BE2C (cell line): ENCODE data around the gene ANKLE2.

Experiments used
- DNase-seq: peaks from one replicate; pipeline ENCODE4 v3.0.0-alpha.2; 2020
- H3K27me3 ChIP-seq: fragments of 250-450 bp; sonication (Bioruptor Pico); 2 replicates; pipeline ENCODE4 v1.5.1; 2020; ENCODE audit warnings: mild to moderate bottlenecking
- H3K36me3 ChIP-seq: fragments of 250-450 bp; sonication (Bioruptor Pico); 2 replicates; pipeline ENCODE4 v1.5.1; 2020; ENCODE audit warnings: mild to moderate bottlenecking
- H3K4me1 ChIP-seq: fragments of 250-450 bp; sonication (Bioruptor Pico); 2 replicates; pipeline ENCODE4 v1.5.1; 2020
- H3K4me3 ChIP-seq: 2 replicates; pipeline ENCODE4 v1.5.1; 2011; ENCODE audit warnings: low read depth, low read length
- H3K9me3 ChIP-seq: fragments of 250-450 bp; sonication (Bioruptor Pico); 2 replicates; pipeline ENCODE4 v1.5.1; 2020
- CTCF ChIP-seq: IDR thresholded peaks from 2 replicates; pipeline ENCODE4 v1.5.1; 2012; ENCODE audit warnings: mild to moderate bottlenecking, low read depth, low read length

The ANKLE2 gene

GRCh38 chr12:132720606-132721345 is 40.9 kb downstream of the ANKLE2 start:
- H3K36me3 ChIP-seq, result peaks cover 90% of the 10 kb centered on the region
- DNase-seq, result no peak

GRCh38 chr12:132719954-132720324 is 41.7 kb downstream of the ANKLE2 start:
- no peaks in the 10 kb centered on the region for H3K9me3 ChIP-seq
- DNase-seq, result no peak
- H3K27me3 ChIP-seq, result no peaks in the 10 kb centered on the region
- H3K4me1 ChIP-seq, result no peaks in the 10 kb centered on the region
- no peak for TF ChIP-seq CTCF
- H3K4me3 ChIP-seq, result no peak overlapping the region
- peaks cover 85% of the 10 kb centered on the region for H3K36me3 ChIP-seq

More at GRCh38 chr12:132720606-132721345, 40.9 kb downstream of the ANKLE2 start:
- Histone ChIP-seq H3K4me1 (no peaks in the 10 kb centered on the region), H3K4me3 (no peak overlapping the region), H3K9me3 (no peaks in the 10 kb centered on the region), H3K27me3 (no peaks in the 10 kb centered on the region)
- no peak for TF ChIP-seq CTCF

GRCh38 chr12:132719141-132719953 is 42.3 kb downstream of the ANKLE2 start:
- no peak overlapping the region for H3K4me3 ChIP-seq
- H3K36me3 ChIP-seq, result peaks cover 85% of the 10 kb centered on the region
- H3K27me3 ChIP-seq, result no peaks in the 10 kb centered on the region
- H3K4me1 ChIP-seq, result no peaks in the 10 kb centered on the region
- no peaks in the 10 kb centered on the region for H3K9me3 ChIP-seq
- no peak for TF ChIP-seq CTCF
- no peak for DNase-seq

GRCh38 chr12:132718644-132719043 is 43.0 kb downstream of the ANKLE2 start:
- no peak for TF ChIP-seq CTCF
- H3K4me3 ChIP-seq, result no peak overlapping the region
- H3K36me3 ChIP-seq, result peaks cover 82% of the 10 kb centered on the region
- no peak for DNase-seq
- no peaks in the 10 kb centered on the region for H3K27me3 ChIP-seq
- no peaks in the 10 kb centered on the region for H3K9me3 ChIP-seq
- no peaks in the 10 kb centered on the region for H3K4me1 ChIP-seq

GRCh38 chr12:132717531-132718387 is 43.9 kb downstream of the ANKLE2 start:
- no peaks in the 10 kb centered on the region for H3K27me3 ChIP-seq
- H3K9me3 ChIP-seq, result no peaks in the 10 kb centered on the region
- TF ChIP-seq CTCF, result no peak
- no peak overlapping the region for H3K4me3 ChIP-seq
- no peaks in the 10 kb centered on the region for H3K4me1 ChIP-seq
- H3K36me3 ChIP-seq, result peaks cover 81% of the 10 kb centered on the region
- DNase-seq, result no peak
